Ascending aorta (tissue), 2 donors: Measurements from ENCODE around the gene S100A8. TPM values are rescaled to one million over a fixed set of nuclear protein-coding genes. Genes with fewer than 3 reads are reported as not detected.

ENCODE experiments used
- DNase-seq, 2 donors: peaks; one replicate each; pipeline ENCODE4 v3.0.0-alpha.2; 2019; ENCODE audit warnings: low spot score in 2 of 2
- H3K27ac ChIP-seq, 2 donors: fragments of 200-600 bp; sonication (generic); one replicate each; pipeline ENCODE4 v1.5.1; 2016 to 2017; ENCODE audit warnings: mild to moderate bottlenecking in 1 of 2
- H3K27me3 ChIP-seq: fragments of 200-600 bp; sonication (generic); one replicate; pipeline ENCODE4 v1.5.1; 2017
- H3K36me3 ChIP-seq, 2 donors: fragments of 200-600 bp; sonication (generic); one replicate each; pipeline ENCODE4 v1.5.1; 2016
- H3K4me1 ChIP-seq, 2 donors: fragments of 200-600 bp; sonication (generic); one replicate each; pipeline ENCODE4 v1.5.1; 2016 to 2017; ENCODE audit warnings: mild to moderate bottlenecking in 1 of 2
- H3K4me3 ChIP-seq, 2 donors: fragments of 200-600 bp; sonication (generic); one replicate each; pipeline ENCODE4 v1.5.1; 2016 to 2017; ENCODE audit warnings: mild to moderate bottlenecking in 1 of 2
- H3K9me3 ChIP-seq, 2 donors: fragments of 200-600 bp; sonication (generic); one replicate each; pipeline ENCODE4 v1.5.1; 2016
- intact Hi-C: fragments of 100-400 bp; cut with DNase I; formaldehyde crosslinking; loops from one replicate; pipeline ENCODE4 v1.15.1; 2023
- total RNA-seq: library from RNA; depleted of rRNA; stranded (reverse); fragments of >200 nt; gene quantifications from one replicate; pipeline ENCODE4 v1.1.0, GENCODE V29; 2016
- TF ChIP-seq, protein P1 (sequence below), 3 experiments: fragments of 200-600 bp in 2 of 3; fragments of 450-650 bp in 1 of 3; sonication (generic) in 2 of 3; IDR thresholded peaks; one replicate each; pipeline ENCODE4 v1.5.1; 2016 to 2019; ENCODE audit warnings: antibody characterized with exemption in 3 of 3, mild to moderate bottlenecking in 1 of 3, moderate library complexity in 1 of 3

The S100A8 gene
- total RNA-seq, 1 donor from 2014 or later, result 33.5 TPM

DNA sequence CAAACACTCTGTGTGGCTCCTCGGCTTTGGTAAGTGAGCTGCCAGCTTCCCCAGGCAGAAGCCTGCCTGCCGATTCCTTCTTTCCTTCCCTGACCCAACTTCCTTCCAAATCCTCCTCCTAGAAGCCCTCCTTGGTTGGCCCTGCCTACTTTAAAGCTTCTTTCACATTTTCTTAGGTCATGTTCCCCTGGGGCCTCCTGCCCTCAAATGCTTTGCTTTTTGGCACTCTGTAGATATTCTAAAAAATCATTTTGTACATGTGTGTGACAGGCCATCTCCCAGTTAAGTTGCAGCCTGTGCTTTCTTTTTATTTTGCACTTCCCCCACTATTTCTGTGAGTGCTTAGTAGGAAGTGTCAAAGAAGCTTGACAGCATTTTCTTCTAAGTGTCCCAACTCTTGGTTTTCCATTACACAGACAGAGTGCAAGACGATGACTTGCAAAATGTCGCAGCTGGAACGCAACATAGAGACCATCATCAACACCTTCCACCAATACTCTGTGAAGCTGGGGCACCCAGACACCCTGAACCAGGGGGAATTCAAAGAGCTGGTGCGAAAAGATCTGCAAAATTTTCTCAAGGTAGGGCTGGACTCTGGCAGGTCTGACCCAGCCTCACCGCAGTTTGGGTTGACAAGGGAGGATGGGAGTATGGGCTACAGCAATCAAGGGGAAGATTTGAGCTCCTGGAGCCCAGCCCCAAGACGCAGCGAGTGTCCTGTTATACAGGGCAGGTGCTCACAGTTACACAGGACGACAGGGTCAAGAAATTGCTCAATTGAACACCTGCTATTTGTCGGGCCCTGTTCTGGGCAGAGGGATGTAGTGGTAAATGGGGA is 32.8 kb downstream of the S100A8 start, which contains the start of gene S100A9:
TSS of gene S100A9 (plus strand) at position 2 of the 838 bp plus-strand sequence. CDS start at position 432, 430 bp downstream.
- no peak within 1 kb of the TSS for H3K27ac ChIP-seq
- no peaks in the 10 kb centered on the region for H3K4me1 ChIP-seq
- intact Hi-C loops, result loop anchor here (5.0 to 10.0 kb wide), 2 partner anchors 257 to 309 kb away; partner anchors contain the start of genes S100A14 and S100A16
- no peak within 1 kb of the TSS for H3K4me3 ChIP-seq
- no peak for DNase-seq
- H3K36me3 ChIP-seq, result no peaks in the 10 kb centered on the region
- TF ChIP-seq, protein P1, sequence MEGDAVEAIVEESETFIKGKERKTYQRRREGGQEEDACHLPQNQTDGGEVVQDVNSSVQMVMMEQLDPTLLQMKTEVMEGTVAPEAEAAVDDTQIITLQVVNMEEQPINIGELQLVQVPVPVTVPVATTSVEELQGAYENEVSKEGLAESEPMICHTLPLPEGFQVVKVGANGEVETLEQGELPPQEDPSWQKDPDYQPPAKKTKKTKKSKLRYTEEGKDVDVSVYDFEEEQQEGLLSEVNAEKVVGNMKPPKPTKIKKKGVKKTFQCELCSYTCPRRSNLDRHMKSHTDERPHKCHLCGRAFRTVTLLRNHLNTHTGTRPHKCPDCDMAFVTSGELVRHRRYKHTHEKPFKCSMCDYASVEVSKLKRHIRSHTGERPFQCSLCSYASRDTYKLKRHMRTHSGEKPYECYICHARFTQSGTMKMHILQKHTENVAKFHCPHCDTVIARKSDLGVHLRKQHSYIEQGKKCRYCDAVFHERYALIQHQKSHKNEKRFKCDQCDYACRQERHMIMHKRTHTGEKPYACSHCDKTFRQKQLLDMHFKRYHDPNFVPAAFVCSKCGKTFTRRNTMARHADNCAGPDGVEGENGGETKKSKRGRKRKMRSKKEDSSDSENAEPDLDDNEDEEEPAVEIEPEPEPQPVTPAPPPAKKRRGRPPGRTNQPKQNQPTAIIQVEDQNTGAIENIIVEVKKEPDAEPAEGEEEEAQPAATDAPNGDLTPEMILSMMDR (IDR thresholded peaks at IDR 0.05), result no peak
- no peaks in the 10 kb centered on the region for H3K9me3 ChIP-seq
- H3K27me3 ChIP-seq, result no peaks in the 10 kb centered on the region

DNA sequence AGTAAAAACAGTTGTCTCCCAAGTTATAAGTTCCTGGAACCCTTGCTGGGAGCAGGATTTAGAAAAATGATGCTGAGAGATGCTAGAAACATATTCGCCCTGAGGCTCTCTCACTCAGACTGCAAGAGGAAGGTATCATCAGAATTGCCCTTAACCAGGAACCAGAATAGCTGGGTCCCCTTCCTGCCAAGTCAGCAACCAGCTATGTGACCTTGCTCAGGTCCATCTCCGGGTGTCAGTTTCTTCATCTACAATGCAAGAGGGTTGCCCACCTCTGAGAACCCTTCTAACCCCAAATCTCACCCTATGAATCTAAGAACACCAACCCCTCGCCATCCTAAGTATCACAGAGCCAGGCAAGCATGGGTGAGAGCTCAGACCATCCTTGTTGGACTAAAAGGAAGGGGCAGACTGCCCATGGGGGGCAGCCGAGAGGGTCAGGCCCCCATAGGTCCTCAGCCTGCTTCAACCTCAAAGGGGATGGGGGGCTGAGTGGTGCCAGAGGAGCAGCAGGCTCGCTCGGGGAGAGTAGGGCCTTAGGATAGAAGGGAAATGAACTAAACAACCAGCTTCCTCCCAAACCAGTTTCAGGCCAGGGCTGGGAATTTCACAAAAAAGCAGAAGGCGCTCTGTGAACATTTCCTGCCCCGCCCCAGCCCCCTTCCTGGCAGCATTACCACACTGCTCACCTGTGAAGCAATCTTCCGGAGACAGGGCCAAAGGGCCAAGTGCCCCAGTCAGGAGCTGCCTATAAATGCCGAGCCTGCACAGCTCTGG is 33.6 kb downstream of the S100A8 start:
- TF ChIP-seq, protein P1 (IDR thresholded peaks at IDR 0.05), result no peak
- no peaks in the 10 kb centered on the region for H3K27me3 ChIP-seq
- intact Hi-C loops, result loop anchor here (5.0 to 10.0 kb wide), 2 partner anchors 258 to 310 kb away; partner anchors contain the start of genes S100A14 and S100A16
- no peaks in the 10 kb centered on the region for H3K4me1 ChIP-seq
- H3K4me3 ChIP-seq, result no peak overlapping the region
- H3K9me3 ChIP-seq, result no peaks in the 10 kb centered on the region
- H3K27ac ChIP-seq, result no peak overlapping the region
- peak; percentile 18 to 76 for DNase-seq
- H3K36me3 ChIP-seq, result no peaks in the 10 kb centered on the region

DNA sequence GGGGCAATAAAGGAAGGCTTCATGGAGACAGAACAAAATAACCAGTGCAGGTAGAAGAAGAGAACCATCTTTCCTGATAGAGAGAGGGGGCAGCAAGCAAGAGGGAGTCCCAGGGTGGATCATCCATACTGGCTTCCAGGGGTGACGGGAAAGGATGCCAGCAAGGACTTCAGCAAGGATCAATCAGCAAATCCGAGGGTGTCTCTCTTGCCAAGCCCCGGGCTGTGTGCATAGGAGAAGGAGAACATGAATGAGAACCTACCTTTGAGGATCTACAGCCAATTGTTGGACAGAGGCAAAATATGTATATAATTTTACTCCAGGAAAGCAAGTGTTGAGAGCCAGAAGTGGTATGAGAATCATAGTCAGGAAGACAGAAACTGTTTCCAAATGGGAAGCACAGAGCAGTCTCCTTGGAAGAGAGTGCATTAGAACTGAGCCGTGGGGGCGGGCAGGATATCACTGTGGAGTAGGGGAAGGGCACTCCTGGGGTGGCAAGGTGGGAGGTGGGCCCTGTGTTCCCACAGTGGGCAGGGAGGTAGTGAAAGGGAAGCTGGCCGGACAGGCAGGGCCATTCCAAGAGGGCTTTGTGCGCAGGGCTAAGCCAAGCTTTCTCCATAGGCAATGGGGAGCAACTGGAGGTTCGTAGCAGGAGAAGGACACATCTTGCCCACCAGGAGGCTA is 34.3 kb downstream of the S100A8 start:
- H3K36me3 ChIP-seq, result no peaks in the 10 kb centered on the region
- H3K27ac ChIP-seq, result no peak overlapping the region
- H3K27me3 ChIP-seq, result no peaks in the 10 kb centered on the region
- DNase-seq, result no peak
- no peaks in the 10 kb centered on the region for H3K4me1 ChIP-seq
- H3K4me3 ChIP-seq, result no peak overlapping the region
- TF ChIP-seq, protein P1 (IDR thresholded peaks at IDR 0.05), result no peak
- intact Hi-C loops, result loop anchor here (5.0 to 10.0 kb wide), 2 partner anchors 258 to 311 kb away; partner anchors contain the start of genes S100A14 and S100A16
- H3K9me3 ChIP-seq, result no peaks in the 10 kb centered on the region

DNA sequence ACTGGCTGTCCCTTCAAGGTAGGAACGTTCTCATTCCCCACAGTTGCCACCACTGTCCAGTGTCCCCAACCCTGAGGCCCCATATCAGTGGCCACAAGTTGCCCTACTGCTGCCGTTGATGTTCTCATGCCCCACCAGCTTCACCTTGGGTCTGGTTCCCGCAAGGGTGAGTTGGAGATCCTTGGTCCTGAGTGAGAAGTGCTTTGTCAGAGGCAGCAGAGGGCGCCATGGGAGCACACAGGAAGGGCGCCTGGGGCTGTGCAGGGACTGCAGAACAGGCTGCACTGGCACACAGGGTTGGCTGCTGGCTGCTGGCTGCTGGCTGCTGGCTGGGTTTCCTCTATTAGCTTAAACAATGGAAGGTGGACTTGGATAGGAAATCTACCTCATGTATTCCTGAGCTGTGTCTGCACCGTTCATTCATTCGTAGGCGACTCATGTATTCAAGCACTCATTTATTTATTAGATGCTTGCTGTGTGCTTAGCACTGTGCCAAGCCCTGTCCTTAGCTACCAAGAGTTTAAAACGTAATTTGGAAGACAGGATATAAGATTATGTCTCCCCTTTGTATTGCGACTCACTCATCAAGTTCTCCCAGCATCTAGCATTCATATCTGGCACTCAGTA is 35.3 kb downstream of the S100A8 start:
- intact Hi-C loops, result loop anchor here (5.0 to 10.0 kb wide), 2 partner anchors 259 to 312 kb away; partner anchors contain the start of genes S100A14 and S100A16
- H3K27ac ChIP-seq, result no peak overlapping the region
- TF ChIP-seq, protein P1 (IDR thresholded peaks at IDR 0.05), result peak; percentile 16 to 26 (median 18)
- H3K4me3 ChIP-seq, result no peak overlapping the region
- no peak for DNase-seq
- no peaks in the 10 kb centered on the region for H3K36me3 ChIP-seq
- no peaks in the 10 kb centered on the region for H3K27me3 ChIP-seq
- H3K9me3 ChIP-seq, result no peaks in the 10 kb centered on the region
- no peaks in the 10 kb centered on the region for H3K4me1 ChIP-seq
